Measurements from ENCODE around the gene SUGCT. TPM values are rescaled to one million over a fixed set of nuclear protein-coding genes. Genes with fewer than 3 reads are reported as not detected.
A peak's percentile ranks its signal among the peaks of the same experiment; 100 is the strongest.

Gene SUGCT
- polyA plus RNA-seq, 1 of the 3 experiments (the other 2 are of a cell fraction) = 53.7 TPM

DNA sequence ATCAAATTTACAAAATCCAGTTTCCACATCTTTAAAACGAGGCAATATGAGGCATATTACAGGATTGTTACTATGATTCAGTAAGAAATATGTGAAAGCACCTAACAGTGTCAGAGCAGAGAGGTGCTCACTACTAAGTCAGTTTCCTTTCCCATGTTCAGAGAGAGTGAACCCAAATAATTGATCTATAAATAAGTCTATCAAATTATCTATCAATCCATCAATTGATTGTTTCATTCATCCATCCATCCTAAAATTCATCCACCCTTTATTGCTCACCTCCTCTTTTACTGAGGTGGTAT is 340.8 kb downstream of the SUGCT start:
- peaks cover 6 to 37% of the 10 kb centered on the region in 2 experiments for H3K36me3 ChIP-seq (replicated peaks in 1 of 2; ENCODE audit: control insufficient read depth in 1 of 2, insufficient read depth in 2 of 2, low read length in 1 of 2)
- peaks cover 13 to 25% of the 10 kb centered on the region in 2 experiments; a peak in 2 of 4 replicates for H3K4me1 ChIP-seq (ENCODE audit: control insufficient read depth in 1 of 2, insufficient read depth in 2 of 2, low read depth in 1 of 2, low read length in 1 of 2)
- H3K9me3 ChIP-seq = no peaks in the 10 kb centered on the region
- no peak overlapping the region; the same call in 1 of the 2 replicates for H3K9ac ChIP-seq
- H3F3A ChIP-seq (replicated peaks; ENCODE audit: insufficient read depth) = peaks cover 69% of the 10 kb centered on the region
- ChIA-PET POLR2A (no interaction called here), CTCF (interaction anchor here (4.0 kb wide), 1 partner anchor 8 kb away, joined by 24 read pairs; no protein-coding TSS in a partner anchor)
- DNase-seq = no peak
- peak overlapping the region; percentile 2; the same call in 1 of the 2 replicates for H3K4me2 ChIP-seq
- no peak overlapping the region for H3K4me3 ChIP-seq (ENCODE audit: low read depth in 2 of 2, low read length in 1 of 2)
- H2AFZ ChIP-seq (ENCODE audit: low read depth) = no peak overlapping the region
- no peaks in the 10 kb centered on the region for H3K27me3 ChIP-seq (ENCODE audit: insufficient read depth)
- H3K79me2 ChIP-seq (ENCODE audit: insufficient read depth) = peaks cover 97% of the 10 kb centered on the region
- H3K9me2 ChIP-seq = no peaks in the 10 kb centered on the region
- H3K27ac ChIP-seq (ENCODE audit: low read depth in 2 of 2, low read length in 1 of 2) = peak overlapping the region; percentile 98 to 99; a peak in 3 of 4 replicates
- H4K20me1 ChIP-seq (ENCODE audit: insufficient read depth) = no peaks in the 10 kb centered on the region
- 84% methylated on average over 1 of the region's 1 CpG for WGBS (ENCODE audit: low lambda C conversion rate)
- TF ChIP-seq, protein P1, sequence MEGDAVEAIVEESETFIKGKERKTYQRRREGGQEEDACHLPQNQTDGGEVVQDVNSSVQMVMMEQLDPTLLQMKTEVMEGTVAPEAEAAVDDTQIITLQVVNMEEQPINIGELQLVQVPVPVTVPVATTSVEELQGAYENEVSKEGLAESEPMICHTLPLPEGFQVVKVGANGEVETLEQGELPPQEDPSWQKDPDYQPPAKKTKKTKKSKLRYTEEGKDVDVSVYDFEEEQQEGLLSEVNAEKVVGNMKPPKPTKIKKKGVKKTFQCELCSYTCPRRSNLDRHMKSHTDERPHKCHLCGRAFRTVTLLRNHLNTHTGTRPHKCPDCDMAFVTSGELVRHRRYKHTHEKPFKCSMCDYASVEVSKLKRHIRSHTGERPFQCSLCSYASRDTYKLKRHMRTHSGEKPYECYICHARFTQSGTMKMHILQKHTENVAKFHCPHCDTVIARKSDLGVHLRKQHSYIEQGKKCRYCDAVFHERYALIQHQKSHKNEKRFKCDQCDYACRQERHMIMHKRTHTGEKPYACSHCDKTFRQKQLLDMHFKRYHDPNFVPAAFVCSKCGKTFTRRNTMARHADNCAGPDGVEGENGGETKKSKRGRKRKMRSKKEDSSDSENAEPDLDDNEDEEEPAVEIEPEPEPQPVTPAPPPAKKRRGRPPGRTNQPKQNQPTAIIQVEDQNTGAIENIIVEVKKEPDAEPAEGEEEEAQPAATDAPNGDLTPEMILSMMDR (IDR thresholded peaks at IDR 0.05) = no peak
- 0 out of 2 replicates have a peak, but pooled peaks have one; percentile 6 for TF ChIP-seq JUND (IDR thresholded peaks at IDR 0.05)
- TF ChIP-seq FOXJ3 (CRISPR knock-in tag; IDR thresholded peaks at IDR 0.05) = no peak
- TF ChIP-seq, protein P2, sequence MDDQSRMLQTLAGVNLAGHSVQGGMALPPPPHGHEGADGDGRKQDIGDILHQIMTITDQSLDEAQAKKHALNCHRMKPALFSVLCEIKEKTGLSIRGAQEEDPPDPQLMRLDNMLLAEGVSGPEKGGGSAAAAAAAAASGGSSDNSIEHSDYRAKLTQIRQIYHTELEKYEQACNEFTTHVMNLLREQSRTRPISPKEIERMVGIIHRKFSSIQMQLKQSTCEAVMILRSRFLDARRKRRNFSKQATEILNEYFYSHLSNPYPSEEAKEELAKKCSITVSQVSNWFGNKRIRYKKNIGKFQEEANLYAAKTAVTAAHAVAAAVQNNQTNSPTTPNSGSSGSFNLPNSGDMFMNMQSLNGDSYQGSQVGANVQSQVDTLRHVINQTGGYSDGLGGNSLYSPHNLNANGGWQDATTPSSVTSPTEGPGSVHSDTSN (IDR thresholded peaks at IDR 0.05) = no peak
- TF ChIP-seq ELF1 (IDR thresholded peaks at IDR 0.05) = no peak

DNA sequence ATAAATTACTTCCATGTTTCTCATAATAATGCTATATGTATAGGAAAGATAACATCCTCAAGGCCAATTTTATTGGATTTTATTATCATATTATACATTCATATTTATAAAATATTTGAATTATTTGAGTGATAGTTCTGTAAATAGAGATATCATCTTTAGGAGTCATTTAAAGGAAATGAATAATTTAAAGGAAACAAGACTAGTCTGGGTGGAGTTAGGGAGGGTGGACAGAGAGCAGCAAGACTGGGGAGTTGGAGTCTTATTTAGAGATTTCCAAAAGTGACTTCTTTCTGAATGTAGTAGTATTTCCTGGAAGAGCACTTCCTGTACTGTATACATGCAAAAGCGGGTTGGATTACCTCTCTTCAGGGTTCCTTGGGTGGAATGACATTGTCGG is 342.3 kb downstream of the SUGCT start:
- TF ChIP-seq FOSL2 (IDR thresholded peaks at IDR 0.05; ENCODE audit: borderline replicate concordance, low read depth) = no peak
- TF ChIP-seq, protein P1 (IDR thresholded peaks at IDR 0.05) = no peak
- no peak for TF ChIP-seq TAF1 (IDR thresholded peaks at IDR 0.05; ENCODE audit: borderline replicate concordance, low read depth, low read length)
- TF ChIP-seq RXRA (IDR thresholded peaks at IDR 0.05; ENCODE audit: borderline replicate concordance, low read depth) = no peak
- no peak for TF ChIP-seq ELF1 (IDR thresholded peaks at IDR 0.05)
- TF ChIP-seq TEAD4 (IDR thresholded peaks at IDR 0.05; ENCODE audit: borderline replicate concordance, insufficient read depth) = no peak
- TF ChIP-seq FOXJ3 (CRISPR knock-in tag; IDR thresholded peaks at IDR 0.05) = no peak
- peak; percentile 5; the same call in 1 of the 2 replicates for TF ChIP-seq NFIC (IDR thresholded peaks at IDR 0.05; ENCODE audit: borderline replicate concordance)
- TF ChIP-seq YY1 (IDR thresholded peaks at IDR 0.05; ENCODE audit: low read depth) = no peak
- TF ChIP-seq, protein P3, sequence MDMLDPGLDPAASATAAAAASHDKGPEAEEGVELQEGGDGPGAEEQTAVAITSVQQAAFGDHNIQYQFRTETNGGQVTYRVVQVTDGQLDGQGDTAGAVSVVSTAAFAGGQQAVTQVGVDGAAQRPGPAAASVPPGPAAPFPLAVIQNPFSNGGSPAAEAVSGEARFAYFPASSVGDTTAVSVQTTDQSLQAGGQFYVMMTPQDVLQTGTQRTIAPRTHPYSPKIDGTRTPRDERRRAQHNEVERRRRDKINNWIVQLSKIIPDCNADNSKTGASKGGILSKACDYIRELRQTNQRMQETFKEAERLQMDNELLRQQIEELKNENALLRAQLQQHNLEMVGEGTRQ (IDR thresholded peaks at IDR 0.05; ENCODE audit: borderline replicate concordance, low read depth, low read length) = no peak
- no peak for TF ChIP-seq SMC3 (IDR thresholded peaks at IDR 0.05; ENCODE audit: low read depth, low read length)
- TF ChIP-seq, protein P2 (IDR thresholded peaks at IDR 0.05) = peak; percentile 23; the same call in 1 of the 2 replicates
- TF ChIP-seq, protein P4, sequence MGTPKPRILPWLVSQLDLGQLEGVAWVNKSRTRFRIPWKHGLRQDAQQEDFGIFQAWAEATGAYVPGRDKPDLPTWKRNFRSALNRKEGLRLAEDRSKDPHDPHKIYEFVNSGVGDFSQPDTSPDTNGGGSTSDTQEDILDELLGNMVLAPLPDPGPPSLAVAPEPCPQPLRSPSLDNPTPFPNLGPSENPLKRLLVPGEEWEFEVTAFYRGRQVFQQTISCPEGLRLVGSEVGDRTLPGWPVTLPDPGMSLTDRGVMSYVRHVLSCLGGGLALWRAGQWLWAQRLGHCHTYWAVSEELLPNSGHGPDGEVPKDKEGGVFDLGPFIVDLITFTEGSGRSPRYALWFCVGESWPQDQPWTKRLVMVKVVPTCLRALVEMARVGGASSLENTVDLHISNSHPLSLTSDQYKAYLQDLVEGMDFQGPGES (IDR thresholded peaks at IDR 0.05; ENCODE audit: low read depth, low read length) = no peak
- no peak for TF ChIP-seq GATA2 (CRISPR knock-in tag; IDR thresholded peaks at IDR 0.05)
- peak; percentile 56 for TF ChIP-seq TCF12 (IDR thresholded peaks at IDR 0.05)
- TF ChIP-seq, protein P5, sequence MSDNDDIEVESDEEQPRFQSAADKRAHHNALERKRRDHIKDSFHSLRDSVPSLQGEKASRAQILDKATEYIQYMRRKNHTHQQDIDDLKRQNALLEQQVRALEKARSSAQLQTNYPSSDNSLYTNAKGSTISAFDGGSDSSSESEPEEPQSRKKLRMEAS (IDR thresholded peaks at IDR 0.05; ENCODE audit: low read depth) = 0 out of 2 replicates have a peak, but pooled peaks have one; percentile 11
- H3K4me2 ChIP-seq = no peak overlapping the region
- no peaks in the 10 kb centered on the region for H4K20me1 ChIP-seq (ENCODE audit: insufficient read depth)
- CTCF ChIA-PET = no interaction called here
- peaks cover 98% of the 10 kb centered on the region for H3K79me2 ChIP-seq (ENCODE audit: insufficient read depth)
- H2AFZ ChIP-seq (ENCODE audit: low read depth) = no peak overlapping the region
- peaks cover 63% of the 10 kb centered on the region for H3F3A ChIP-seq (replicated peaks; ENCODE audit: insufficient read depth)
- peak overlapping the region; percentile 4; the same call in 1 of the 2 replicates for H3K9ac ChIP-seq
- H3K27ac ChIP-seq (ENCODE audit: low read depth in 2 of 2, low read length in 1 of 2) = peak overlapping the region; percentile 67 to 99; a peak in 3 of 4 replicates
- POLR2A ChIA-PET = no interaction called here
- 77% methylated on average over 2 of the region's 2 CpGs for WGBS (ENCODE audit: low lambda C conversion rate)
- H3K9me3 ChIP-seq = no peaks in the 10 kb centered on the region
- H3K27me3 ChIP-seq (ENCODE audit: insufficient read depth) = no peaks in the 10 kb centered on the region
- no peaks in the 10 kb centered on the region for H3K9me2 ChIP-seq
- peaks cover 6 to 42% of the 10 kb centered on the region in 2 experiments for H3K36me3 ChIP-seq (replicated peaks in 1 of 2; ENCODE audit: control insufficient read depth in 1 of 2, insufficient read depth in 2 of 2, low read length in 1 of 2)
- no peak overlapping the region for H3K4me3 ChIP-seq (ENCODE audit: low read depth in 2 of 2, low read length in 1 of 2)
- DNase-seq = no peak
- H3K4me1 ChIP-seq (ENCODE audit: control insufficient read depth in 1 of 2, insufficient read depth in 2 of 2, low read depth in 1 of 2, low read length in 1 of 2) = peaks cover 9 to 21% of the 10 kb centered on the region in 2 experiments; a peak in 2 of 4 replicates

All from SK-N-SH (cell line).